Testis (tissue), 3 donors: ENCODE data around the gene PMEL. TPM values are rescaled to one million over a fixed set of nuclear protein-coding genes. Genes with fewer than 3 reads are reported as not detected.

Source experiments
- DNase-seq: peaks from one replicate; pipeline ENCODE4 v3.0.0-alpha.2; 2019
- H3K27ac ChIP-seq, 2 donors: fragments of 200-600 bp; sonication (generic); one replicate each; pipeline ENCODE4 v1.5.1; 2019
- H3K27me3 ChIP-seq: fragments of 200-600 bp; sonication (generic); one replicate; pipeline ENCODE4 v1.5.1; 2019
- H3K36me3 ChIP-seq: fragments of 200-600 bp; sonication (generic); one replicate; pipeline ENCODE4 v1.5.1; 2017; ENCODE audit warnings: low read depth; ENCODE audit errors: missing control alignments
- H3K4me1 ChIP-seq: fragments of 200-600 bp; sonication (generic); one replicate; pipeline ENCODE4 v1.5.1; 2019
- H3K4me3 ChIP-seq, 2 donors: fragments of 200-600 bp; sonication (generic); one replicate each; pipeline ENCODE4 v1.5.1; 2017 to 2019
- H3K9me3 ChIP-seq: fragments of 200-600 bp; sonication (generic); one replicate; pipeline ENCODE4 v1.5.1; 2017
- POLR2A ChIP-seq: fragments of 450-650 bp; IDR thresholded peaks from one replicate; pipeline ENCODE4 v1.6.1; 2017; ENCODE audit warnings: antibody characterized with exemption, mild to moderate bottlenecking, moderate library complexity
- WGBS, 2 donors: methylation state at CpG; one replicate each; pipeline ENCODE4 v1.1.5; 2018; 5-methylcytosine and 5-hydroxymethylcytosine counted together
- intact Hi-C: fragments of 100-400 bp; cut with DNase I; formaldehyde crosslinking; loops from one replicate; pipeline ENCODE4 v1.15.1; 2023; ENCODE audit warnings: low total_unique reads
- polyA plus RNA-seq: library from polyadenylated mRNA; stranded (reverse); fragments of 350-450 nt; fragmentation: Illumina TruSeq; extraction: RNeasy Lipid Tissue Mini Kit (QIAGEN cat#74804); gene quantifications from one replicate; pipeline ENCODE4 v1.2.3, GENCODE V29; 2014; ENCODE audit warnings: low read depth, low replicate concordance; ENCODE audit not compliant: insufficient read depth
- total RNA-seq, 2 donors: library from RNA; depleted of rRNA; stranded (reverse); fragments of >200 nt; gene quantifications; one replicate each; pipeline ENCODE4 v1.2.3, GENCODE V29; 2016
- TF ChIP-seq, protein P1 (sequence below), 3 experiments: fragments of 450-650 bp in 2 of 3; fragments of 200-600 bp in 1 of 3; sonication (generic) in 1 of 3; IDR thresholded peaks; one replicate each; pipeline ENCODE4 v1.5.1; 2016 to 2019; ENCODE audit warnings: antibody characterized with exemption in 3 of 3, mild to moderate bottlenecking in 2 of 3, moderate library complexity in 1 of 3

PMEL gene
- total and polyA plus RNA-seq, 3 donors from 2014 or later: 8.2 to 11.1 (median 8.9) TPM

DNA sequence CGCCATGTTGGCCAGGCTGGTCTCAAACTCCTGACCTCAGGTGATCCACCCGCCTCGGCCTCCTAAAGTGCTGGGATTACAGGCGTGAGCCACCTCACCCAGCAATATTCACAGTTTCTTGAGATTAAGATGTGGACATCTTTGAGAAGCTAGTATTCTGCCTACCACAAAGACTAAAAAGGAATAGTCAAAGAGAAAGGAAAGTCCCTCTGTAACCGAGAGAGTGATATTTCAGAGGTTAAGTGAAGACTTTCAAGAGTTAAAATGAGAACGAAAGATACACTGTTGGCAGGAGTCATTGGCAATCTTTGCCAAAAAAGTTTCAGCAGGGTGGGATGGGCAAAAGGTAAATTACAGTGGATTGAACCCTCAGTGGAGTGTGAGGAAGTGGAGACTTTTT, 19.3 kb downstream of the PMEL start:
- intact Hi-C loops: no loop called here
- TF ChIP-seq POLR2A: no peak
- TF ChIP-seq, protein P1, sequence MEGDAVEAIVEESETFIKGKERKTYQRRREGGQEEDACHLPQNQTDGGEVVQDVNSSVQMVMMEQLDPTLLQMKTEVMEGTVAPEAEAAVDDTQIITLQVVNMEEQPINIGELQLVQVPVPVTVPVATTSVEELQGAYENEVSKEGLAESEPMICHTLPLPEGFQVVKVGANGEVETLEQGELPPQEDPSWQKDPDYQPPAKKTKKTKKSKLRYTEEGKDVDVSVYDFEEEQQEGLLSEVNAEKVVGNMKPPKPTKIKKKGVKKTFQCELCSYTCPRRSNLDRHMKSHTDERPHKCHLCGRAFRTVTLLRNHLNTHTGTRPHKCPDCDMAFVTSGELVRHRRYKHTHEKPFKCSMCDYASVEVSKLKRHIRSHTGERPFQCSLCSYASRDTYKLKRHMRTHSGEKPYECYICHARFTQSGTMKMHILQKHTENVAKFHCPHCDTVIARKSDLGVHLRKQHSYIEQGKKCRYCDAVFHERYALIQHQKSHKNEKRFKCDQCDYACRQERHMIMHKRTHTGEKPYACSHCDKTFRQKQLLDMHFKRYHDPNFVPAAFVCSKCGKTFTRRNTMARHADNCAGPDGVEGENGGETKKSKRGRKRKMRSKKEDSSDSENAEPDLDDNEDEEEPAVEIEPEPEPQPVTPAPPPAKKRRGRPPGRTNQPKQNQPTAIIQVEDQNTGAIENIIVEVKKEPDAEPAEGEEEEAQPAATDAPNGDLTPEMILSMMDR (IDR thresholded peaks at IDR 0.05): no peak
- no peak overlapping the region for H3K27ac ChIP-seq
- no peaks in the 10 kb centered on the region for H3K9me3 ChIP-seq
- no peaks in the 10 kb centered on the region for H3K36me3 ChIP-seq
- no peaks in the 10 kb centered on the region for H3K4me1 ChIP-seq
- 87 to 88% methylated on average over 6 of the region's 6 CpGs for WGBS, 2 donors
- H3K4me3 ChIP-seq: no peak overlapping the region
- DNase-seq: no peak
- no peaks in the 10 kb centered on the region for H3K27me3 ChIP-seq

DNA sequence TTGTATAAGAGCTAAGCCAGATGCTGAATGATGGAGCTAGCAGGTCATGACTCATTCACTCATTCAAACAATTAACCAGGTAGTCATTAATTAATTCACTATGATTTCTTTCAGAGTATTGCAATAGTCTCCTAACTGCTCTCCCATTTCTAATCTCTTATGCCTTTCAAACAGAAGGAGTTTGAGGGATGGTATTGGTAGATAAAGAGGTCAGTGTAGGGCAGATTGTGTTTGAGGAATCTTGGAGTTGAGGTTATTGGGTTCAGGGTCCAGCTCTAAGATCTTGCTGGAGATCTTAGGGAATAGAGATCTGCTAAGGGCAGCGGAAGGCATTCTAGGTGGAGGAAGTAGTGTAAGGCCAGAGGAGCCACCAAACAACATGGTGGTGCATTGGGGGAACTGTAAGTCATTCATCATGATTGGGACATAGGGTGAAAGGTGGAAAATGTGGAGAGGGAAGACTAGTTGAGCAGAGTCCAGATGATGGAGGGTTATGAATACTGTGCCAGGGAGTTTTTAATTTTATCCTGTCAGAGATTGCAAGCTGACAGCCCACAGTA, 23.2 kb downstream of the PMEL start:
- H3K9me3 ChIP-seq: no peaks in the 10 kb centered on the region
- DNase-seq: no peak
- H3K4me1 ChIP-seq: no peaks in the 10 kb centered on the region
- H3K27ac ChIP-seq: no peak overlapping the region
- H3K36me3 ChIP-seq: no peaks in the 10 kb centered on the region
- TF ChIP-seq, protein P1 (IDR thresholded peaks at IDR 0.05): no peak
- no peak for TF ChIP-seq POLR2A
- H3K27me3 ChIP-seq: no peaks in the 10 kb centered on the region
- intact Hi-C loops: no loop called here
- no peak overlapping the region for H3K4me3 ChIP-seq
- 92 to 96% methylated on average over 1 of the region's 1 CpG for WGBS, 2 donors

GRCh38 chr12:55942055-55942454, 23.8 kb downstream of the PMEL start:
- TF ChIP-seq POLR2A: no peak
- TF ChIP-seq, protein P1 (IDR thresholded peaks at IDR 0.05): no peak
- DNase-seq: no peak
- no peaks in the 10 kb centered on the region for H3K4me1 ChIP-seq
- intact Hi-C loops: no loop called here
- H3K4me3 ChIP-seq: no peak overlapping the region
- H3K9me3 ChIP-seq: no peaks in the 10 kb centered on the region
- no peak overlapping the region for H3K27ac ChIP-seq
- WGBS, 2 donors: 91 to 94% methylated on average over 4 of the region's 4 CpGs
- H3K27me3 ChIP-seq: no peaks in the 10 kb centered on the region
- no peaks in the 10 kb centered on the region for H3K36me3 ChIP-seq

- H3K27ac ChIP-seq: no peak overlapping the region
- DNase-seq: peak; percentile 93
- H3K4me1 ChIP-seq: no peaks in the 10 kb centered on the region
- no peaks in the 10 kb centered on the region for H3K36me3 ChIP-seq
- H3K4me3 ChIP-seq: no peak overlapping the region
- no peaks in the 10 kb centered on the region for H3K27me3 ChIP-seq
- H3K9me3 ChIP-seq: no peaks in the 10 kb centered on the region
- intact Hi-C loops: no loop called here
- TF ChIP-seq, protein P1 (IDR thresholded peaks at IDR 0.05): peak; percentile 75 to 84 (median 76)
- TF ChIP-seq POLR2A: no peak
- WGBS, 2 donors: 13 to 21% methylated on average over 13 to 18 of the region's 18 CpGs
Measured at GRCh38 chr12:55940065-55940732, 25.6 kb downstream of the PMEL start.
